Motor neuron (in vitro differentiated cells): ENCODE results near the gene FHIT. TPM values are rescaled to one million over a fixed set of nuclear protein-coding genes. Genes with fewer than 3 reads are reported as not detected.

ENCODE experiments used
- ATAC-seq, 8 experiments: fragments of 200-7000 bp; cut with Tn5 transposase; replicated peaks in 6 of 8; 2 replicates each; pipeline ENCODE4 v1.8.0; 2021; ENCODE audit warnings: mild to moderate bottlenecking in 8 of 8, moderate library complexity in 8 of 8
- H3K27ac ChIP-seq, 2 donors: fragments of 250-450 bp; sonication (Bioruptor Pico); 2 replicates each; pipeline ENCODE4 v1.9.0; 2021; ENCODE audit warnings: antibody characterized with exemption in 2 of 2, mild to moderate bottlenecking in 2 of 2, moderate library complexity in 1 of 2
- H3K4me1 ChIP-seq, 2 donors: fragments of 250-450 bp; sonication (Bioruptor Pico); replicated peaks in 1 of 2; 2 replicates each; pipeline ENCODE4 v1.6.1; 2021; ENCODE audit warnings: antibody characterized with exemption in 2 of 2, mild to moderate bottlenecking in 2 of 2, moderate library complexity in 1 of 2
- H3K4me3 ChIP-seq, 5 donors: fragments of 250-450 bp; sonication (Bioruptor Pico); 2 replicates each; pipeline ENCODE4 v1.9.0; 2021; ENCODE audit warnings: antibody characterized with exemption in 5 of 5, mild to moderate bottlenecking in 5 of 5, moderate library complexity in 4 of 5
- WGBS, 10 experiments: fragments of 450-650 bp; shearing (Covaris generic); methylation state at CpG; one replicate each; pipeline ENCODE4 v1.0.0; 2022; 5-methylcytosine and 5-hydroxymethylcytosine counted together
- in situ Hi-C, 9 experiments: fragments of 400-800 bp; cut with MboI; loops; one replicate each; pipeline ENCODE4 v1.15.0; 2021; ENCODE audit warnings: low sequenced_read_pairs in 9 of 9, low pct_unique_long_range_greater_than_20kb in 2 of 9; ENCODE audit not compliant: unreplicated experiment in 9 of 9
- total RNA-seq, 8 experiments: library from RNA; unstranded; fragments of 300-600 nt; gene quantifications; 2 replicates each; pipeline versions ENCODE4 v1.2.3 to v1.2.4, GENCODE V29; 2022

FHIT gene
- total RNA-seq, 8 experiments from 2014 or later, result 1.6 to 25.1 (median 12.1) TPM

GRCh38 chr3:60758831-60759230 is 492.4 kb downstream of the FHIT start:
- no peak for ATAC-seq
- no peak overlapping the region for H3K27ac ChIP-seq
- 67 to 100% (median 93%) methylated on average over 1 to 5 of the region's 5 CpGs; no CpG with 5 or more reads in 2 of the 10 experiments for WGBS, 10 experiments
- peaks cover 9 to 11% of the 10 kb centered on the region in 2 donors for H3K4me1 ChIP-seq
- no peak overlapping the region for H3K4me3 ChIP-seq
- in situ Hi-C loops, result no loop called here

- 58 to 100% (median 95%) methylated on average over 1 to 2 of the region's 2 CpGs; no CpG with 5 or more reads in 2 of the 10 experiments for WGBS, 10 experiments
- no peak for ATAC-seq
- in situ Hi-C loops, result no loop called here
- H3K4me1 ChIP-seq, result peaks cover 16 to 18% of the 10 kb centered on the region in 2 donors
- H3K27ac ChIP-seq, result no peak overlapping the region
- no peak overlapping the region for H3K4me3 ChIP-seq
Observed at GRCh38 chr3:60758171-60758570, 493.1 kb downstream of the FHIT start.

- Histone ChIP-seq H3K27ac (no peak overlapping the region), H3K4me3 (no peak overlapping the region), H3K4me1 (peaks cover 20 to 22% of the 10 kb centered on the region in 2 donors)
- in situ Hi-C loops, result no loop called here
- no peak for ATAC-seq
- WGBS, 10 experiments, result 33 to 100% (median 94%) methylated on average over 1 to 6 of the region's 6 CpGs; no CpG with 5 or more reads in 4 of the 10 experiments
Observed at GRCh38 chr3:60757724-60758123, 493.5 kb downstream of the FHIT start.

GRCh38 chr3:60756241-60757030 is 494.8 kb downstream of the FHIT start:
- Histone ChIP-seq H3K4me3 (no peak overlapping the region), H3K4me1 (peaks cover 16 to 25% of the 10 kb centered on the region in 2 donors), H3K27ac (no peak overlapping the region)
- ATAC-seq, result peak in 4 of 8 experiments; percentile 45 to 91 (median 52)
- in situ Hi-C loops, result no loop called here
- WGBS, 10 experiments, result 7 to 81% (median 32%) methylated on average over 1 to 7 of the region's 7 CpGs; no CpG with 5 or more reads in 1 of the 10 experiments

- peak in 1 of 8 experiments; percentile 66 for ATAC-seq
- Histone ChIP-seq H3K4me1 (peaks cover 14 to 25% of the 10 kb centered on the region in 2 donors), H3K4me3 (no peak overlapping the region), H3K27ac (no peak overlapping the region)
- in situ Hi-C loops, result no loop called here
- 11 to 87% (median 50%) methylated on average over 1 to 3 of the region's 3 CpGs; no CpG with 5 or more reads in 4 of the 10 experiments for WGBS, 10 experiments
Observed at GRCh38 chr3:60755094-60755493, 496.2 kb downstream of the FHIT start.

GRCh38 chr3:60754617-60755016 is 496.6 kb downstream of the FHIT start:
- 50 to 100% (median 100%) methylated on average over 1 of the region's 1 CpG; no CpG with 5 or more reads in 3 of the 10 experiments for WGBS, 10 experiments
- Histone ChIP-seq H3K4me3 (no peak overlapping the region), H3K4me1 (peaks cover 14 to 25% of the 10 kb centered on the region in 2 donors), H3K27ac (no peak overlapping the region)
- ATAC-seq, result no peak
- in situ Hi-C loops, result no loop called here

- 4 to 85% (median 54%) methylated on average over 1 to 3 of the region's 3 CpGs; no CpG with 5 or more reads in 2 of the 10 experiments for WGBS, 10 experiments
- Histone ChIP-seq H3K4me1 (peaks cover 14 to 25% of the 10 kb centered on the region in 2 donors), H3K27ac (no peak overlapping the region), H3K4me3 (no peak overlapping the region)
- ATAC-seq, result peak in 3 of 8 experiments; percentile 20 to 85 (median 82)
- in situ Hi-C loops, result no loop called here
Observed at GRCh38 chr3:60752809-60753208, 498.4 kb downstream of the FHIT start.

GRCh38 chr3:60746695-60747416 is 504.4 kb downstream of the FHIT start:
- 17 to 100% (median 86%) methylated on average over 1 to 3 of the region's 3 CpGs; no CpG with 5 or more reads in 1 of the 10 experiments for WGBS, 10 experiments

GRCh38 chr3:60746043-60746638 is 505.1 kb downstream of the FHIT start:
- ATAC-seq, result no peak
- no peak overlapping the region for H3K4me3 ChIP-seq
- peaks cover 0 to 3% of the 10 kb centered on the region in 2 donors for H3K4me1 ChIP-seq
- WGBS, 10 experiments, result 78 to 100% (median 88%) methylated on average over 1 to 8 of the region's 8 CpGs
- H3K27ac ChIP-seq, result no peak overlapping the region
- in situ Hi-C loops, result no loop called here

More at GRCh38 chr3:60746695-60747416, 504.4 kb downstream of the FHIT start:
- in situ Hi-C loops, result no loop called here
- Histone ChIP-seq H3K27ac (no peak overlapping the region), H3K4me3 (no peak overlapping the region), H3K4me1 (peaks cover 0 to 3% of the 10 kb centered on the region in 2 donors)
- no peak for ATAC-seq

GRCh38 chr3:60743631-60744164 is 507.6 kb downstream of the FHIT start:
- in situ Hi-C loops, result no loop called here
- peaks cover 0 to 3% of the 10 kb centered on the region in 2 donors for H3K4me1 ChIP-seq
- 13 to 100% (median 45%) methylated on average over 1 to 4 of the region's 4 CpGs; no CpG with 5 or more reads in 4 of the 10 experiments for WGBS, 10 experiments
- H3K27ac ChIP-seq, result no peak overlapping the region
- peak in 5 of 8 experiments; percentile 18 to 89 (median 50) for ATAC-seq
- H3K4me3 ChIP-seq, result no peak overlapping the region

GRCh38 chr3:60742606-60743145 is 508.6 kb downstream of the FHIT start:
- Histone ChIP-seq H3K4me1 (peaks cover 3% of the 10 kb centered on the region in 2 donors), H3K4me3 (no peak overlapping the region), H3K27ac (no peak overlapping the region)
- 36 to 100% (median 67%) methylated on average over 1 to 8 of the region's 8 CpGs; no CpG with 5 or more reads in 1 of the 10 experiments for WGBS, 10 experiments
- peak in 7 of 8 experiments; percentile 17 to 96 (median 58) for ATAC-seq
- in situ Hi-C loops, result no loop called here

GRCh38 chr3:60737633-60738399 is 513.4 kb downstream of the FHIT start:
- peaks cover 3 to 14% of the 10 kb centered on the region in 2 donors for H3K4me1 ChIP-seq
- H3K27ac ChIP-seq, result no peak overlapping the region
- 50 to 100% (median 80%) methylated on average over 1 to 7 of the region's 8 CpGs; no CpG with 5 or more reads in 1 of the 10 experiments for WGBS, 10 experiments
- H3K4me3 ChIP-seq, result no peak overlapping the region
- in situ Hi-C loops, result no loop called here
- no peak for ATAC-seq
